H9 (cell line): ENCODE measurements around the gene CTNNBL1. TPM values are rescaled to one million over a fixed set of nuclear protein-coding genes. Genes with fewer than 3 reads are reported as not detected.

ENCODE experiments used
- DNase-seq: peaks from one replicate; pipeline ENCODE4 v3.0.0-alpha.2; 2017
- H2AFZ ChIP-seq: one replicate; pipeline ENCODE4 v1.6.1; 2013; ENCODE audit warnings: mild to moderate bottlenecking, low read length, control low read depth, moderate library complexity
- H2AK5ac ChIP-seq: 2 replicates; pipeline ENCODE4 v1.6.1; 2013; ENCODE audit warnings: low read length, control low read depth, mixed read lengths; ENCODE audit not compliant: insufficient read length
- H2BK120ac ChIP-seq: one replicate; pipeline ENCODE4 v1.6.1; 2013; ENCODE audit warnings: low read depth, mild to moderate bottlenecking, low read length, control low read depth, inconsistent platforms; ENCODE audit not compliant: poor library complexity, severe bottlenecking
- H2BK12ac ChIP-seq: 2 replicates; pipeline ENCODE4 v1.6.1; 2013; ENCODE audit warnings: low read length, control low read depth, mixed read lengths, low read depth; ENCODE audit not compliant: insufficient read length
- H2BK15ac ChIP-seq: 2 replicates; pipeline ENCODE4 v1.6.1; 2013; ENCODE audit warnings: low read depth, low read length, control low read depth
- H2BK20ac ChIP-seq: one replicate; pipeline ENCODE4 v1.6.1; 2013; ENCODE audit warnings: low read depth, mild to moderate bottlenecking, low read length, control low read depth, inconsistent platforms; ENCODE audit not compliant: poor library complexity, severe bottlenecking
- H2BK5ac ChIP-seq: 2 replicates; pipeline ENCODE4 v1.6.1; 2013; ENCODE audit warnings: low read length, control low read depth, mixed read lengths; ENCODE audit not compliant: insufficient read length
- H3K14ac ChIP-seq: 2 replicates; pipeline ENCODE4 v1.6.1; 2013; ENCODE audit warnings: low read length, control low read depth; ENCODE audit not compliant: insufficient read depth
- H3K18ac ChIP-seq: 2 replicates; pipeline ENCODE4 v1.6.1; 2013; ENCODE audit warnings: low read depth, mild to moderate bottlenecking, mixed read lengths, low read length, control low read depth; ENCODE audit not compliant: insufficient read length
- H3K23ac ChIP-seq: 2 replicates; pipeline ENCODE4 v1.6.1; 2013; ENCODE audit warnings: low read length, control low read depth, mixed read lengths, low read depth; ENCODE audit not compliant: insufficient read length
- H3K23me2 ChIP-seq: 2 replicates; pipeline ENCODE4 v1.6.1; 2013; ENCODE audit warnings: low read depth, mild to moderate bottlenecking, mixed read lengths, low read length, control low read depth; ENCODE audit not compliant: insufficient read length, poor library complexity, severe bottlenecking
- H3K27ac ChIP-seq: 2 replicates; pipeline ENCODE4 v1.5.1; 2013; ENCODE audit warnings: low read length, control low read depth, mixed read lengths, low read depth; ENCODE audit not compliant: insufficient read length
- H3K27me3 ChIP-seq: 2 replicates; pipeline ENCODE4 v1.6.1; 2013; ENCODE audit warnings: low read length, control low read depth, inconsistent platforms; ENCODE audit not compliant: insufficient read depth
- H3K4ac ChIP-seq: 2 replicates; pipeline ENCODE4 v1.6.1; 2013; ENCODE audit warnings: low read depth, mild to moderate bottlenecking, control low read depth, inconsistent platforms, low read length, moderate library complexity
- H3K4me1 ChIP-seq: 2 replicates; pipeline ENCODE4 v1.6.1; 2013; ENCODE audit warnings: low read length, control low read depth, inconsistent platforms; ENCODE audit not compliant: insufficient read depth
- H3K4me2 ChIP-seq: 2 replicates; pipeline ENCODE4 v1.6.1; 2013; ENCODE audit warnings: low read length, control low read depth, mixed read lengths; ENCODE audit not compliant: insufficient read length, insufficient read depth
- H3K56ac ChIP-seq: 2 replicates; pipeline ENCODE4 v1.6.1; 2013; ENCODE audit warnings: low read depth, mild to moderate bottlenecking, mixed read lengths, low read length, control low read depth; ENCODE audit not compliant: insufficient read length
- H3K79me1 ChIP-seq: 2 replicates; pipeline ENCODE4 v1.6.1; 2013; ENCODE audit warnings: low read depth, mild to moderate bottlenecking, moderate library complexity, low read length, control low read depth, inconsistent platforms; ENCODE audit not compliant: insufficient read depth, poor library complexity, severe bottlenecking
- H3K79me2 ChIP-seq: 2 replicates; pipeline ENCODE4 v1.6.1; 2013; ENCODE audit warnings: low read length, control low read depth, inconsistent platforms; ENCODE audit not compliant: insufficient read depth
- H3K9ac ChIP-seq: 2 replicates; pipeline ENCODE4 v1.6.1; 2013; ENCODE audit warnings: low read length, control low read depth, mixed read lengths; ENCODE audit not compliant: insufficient read length; ENCODE audit errors: extremely low read depth
- H3K9me3 ChIP-seq: one replicate; pipeline ENCODE4 v1.6.1; 2013; ENCODE audit warnings: low read depth, low read length, inconsistent platforms; ENCODE audit not compliant: control insufficient read depth
- H3T11ph ChIP-seq: one replicate; pipeline ENCODE4 v1.6.1; 2013; ENCODE audit warnings: mild to moderate bottlenecking, low read length, control low read depth, inconsistent platforms
- H4K20me1 ChIP-seq: one replicate; pipeline ENCODE4 v1.6.1; 2013; ENCODE audit not compliant: control insufficient read depth, insufficient read length, insufficient read depth
- H4K5ac ChIP-seq: 2 replicates; pipeline ENCODE4 v1.6.1; 2013; ENCODE audit warnings: low read depth, mild to moderate bottlenecking, mixed read lengths, low read length, control low read depth; ENCODE audit not compliant: insufficient read length
- H4K8ac ChIP-seq: replicated peaks from 2 replicates; pipeline ENCODE4 v1.6.1; 2013; ENCODE audit warnings: low read length, control low read depth, mixed read lengths, low read depth; ENCODE audit not compliant: insufficient read length
- H4K91ac ChIP-seq: 2 replicates; pipeline ENCODE4 v1.6.1; 2013; ENCODE audit warnings: low read depth, mild to moderate bottlenecking, moderate library complexity, mixed read lengths, low read length, control low read depth; ENCODE audit not compliant: insufficient read length
- H3K27ac Mint-ChIP-seq, 3 experiments: 2 replicates in 2 of 3; 3 replicates in 1 of 3; pipeline ENCODE4 v1.8.0; 2020 to 2021; ENCODE audit warnings: mixed read lengths in 3 of 3, mild to moderate bottlenecking in 1 of 3, moderate library complexity in 1 of 3
- H3K27me3 Mint-ChIP-seq: 2 replicates; pipeline ENCODE4 v1.8.0; 2021; ENCODE audit warnings: low read depth, mild to moderate bottlenecking, moderate library complexity, mixed read lengths
- H3K36me3 Mint-ChIP-seq, 3 experiments: 2 replicates in 2 of 3; 3 replicates in 1 of 3; pipeline ENCODE4 v1.8.0; 2020 to 2021; ENCODE audit warnings: low read depth in 3 of 3, mixed read lengths in 3 of 3; ENCODE audit not compliant: insufficient read depth in 1 of 3
- H3K4me1 Mint-ChIP-seq, 2 experiments: 2 replicates each; pipeline ENCODE4 v1.8.0; 2020; ENCODE audit warnings: mixed read lengths in 2 of 2
- H3K4me3 Mint-ChIP-seq, 2 experiments: 2 replicates in 1 of 2; 3 replicates in 1 of 2; pipeline ENCODE4 v1.8.0; 2020 to 2021; ENCODE audit warnings: mild to moderate bottlenecking in 2 of 2, mixed read lengths in 2 of 2, moderate library complexity in 1 of 2
- H3K9me3 Mint-ChIP-seq, 2 experiments: 2 replicates in 1 of 2; 3 replicates in 1 of 2; pipeline ENCODE4 v1.8.0; 2020; ENCODE audit warnings: mild to moderate bottlenecking in 2 of 2, mixed read lengths in 2 of 2, moderate library complexity in 1 of 2
- WGBS: extraction: QIAGEN DNeasy Blood & Tissue Kit; methylation state at CpG from one replicate; pipeline ENCODE4 v1.1.7; 2013; ENCODE audit warnings: missing lambda C conversion rate, low lambda C conversion rate, mixed read lengths; ENCODE audit not compliant: insufficient read length; ENCODE audit errors: extremely low coverage; 5-methylcytosine and 5-hydroxymethylcytosine counted together
- total RNA-seq: library from RNA; stranded (reverse); gene quantifications from 2 replicates; pipeline ENCODE4 v1.2.1, GENCODE V29; 2021
- TF ChIP-seq, protein P1 (sequence below): fragments of 200-600 bp; sonication (generic); conservative IDR thresholded peaks from 3 replicates; pipeline ENCODE4 v1.8.0; 2021; ENCODE audit warnings: antibody characterized with exemption, mild to moderate bottlenecking

CTNNBL1 gene
- total RNA-seq, 1 experiment from 2014 or later = 67.2 TPM

DNA sequence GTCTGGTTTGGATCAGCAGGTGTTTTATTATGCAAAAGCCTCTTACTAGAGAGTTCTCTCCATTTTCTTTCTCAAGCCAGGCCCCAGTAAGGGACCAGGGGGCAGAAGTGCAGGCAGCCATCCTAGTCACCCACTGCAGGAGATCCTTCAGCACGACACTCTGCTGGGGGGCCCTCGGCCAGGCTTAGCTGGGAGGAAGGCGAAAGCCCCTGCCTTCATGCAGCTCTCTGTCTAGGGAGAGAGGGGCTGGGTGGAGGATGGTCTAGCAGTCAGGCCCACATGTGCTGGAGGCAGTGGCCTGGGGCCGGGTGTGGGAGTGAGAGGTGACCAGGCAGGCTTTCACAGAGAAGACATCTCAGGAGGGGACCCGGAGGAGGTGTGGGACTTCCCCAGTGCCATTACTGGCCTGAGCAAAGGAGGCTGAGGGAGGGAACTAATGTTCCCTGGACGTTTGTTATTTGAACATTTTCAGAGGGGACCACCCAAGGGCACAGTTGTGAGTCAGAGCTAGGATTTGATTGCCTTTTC, 175.6 kb downstream of the CTNNBL1 start:
- Histone ChIP-seq H3K56ac (no peak overlapping the region), H2BK12ac (no peak overlapping the region), H3K4ac (no peak overlapping the region; the same call in 1 of the 2 replicates), H2BK5ac (no peak overlapping the region), H3K27me3 (no peaks in the 10 kb centered on the region), H2BK15ac (no peak overlapping the region), H2AK5ac (no peak overlapping the region), H2BK120ac (no peak overlapping the region), H4K20me1 (peaks cover 3% of the 10 kb centered on the region), H2BK20ac (no peak overlapping the region), H2AFZ (no peak overlapping the region), H3T11ph (no peak overlapping the region), H3K14ac (peak overlapping the region; percentile 74), H3K4me1 (peaks cover 5% of the 10 kb centered on the region; the same call in 1 of the 2 replicates), H3K23me2 (no peaks in the 10 kb centered on the region), H4K5ac (no peak overlapping the region), H3K23ac (no peak overlapping the region), H3K18ac (peak overlapping the region; percentile 39), H3K4me2 (no peak overlapping the region), H3K79me1 (no peaks in the 10 kb centered on the region), H3K9me3 (no peaks in the 10 kb centered on the region), H3K27ac (no peak overlapping the region), H3K79me2 (no peaks in the 10 kb centered on the region), H3K9ac (no peak overlapping the region), H4K8ac (no peak overlapping the region), H4K91ac (no peak overlapping the region)
- Mint-ChIP-seq H3K27me3 (no peaks in the 10 kb centered on the region; the same call in none of the 2 replicates), H3K36me3 (peaks cover 8 to 25% (median 16%) of the 10 kb centered on the region in 3 experiments; a peak in 5 of 7 replicates), H3K9me3 (no peaks in the 10 kb centered on the region), H3K4me3 (no peak overlapping the region), H3K4me1 (peaks cover 24 to 30% of the 10 kb centered on the region in 2 experiments), H3K27ac (peak overlapping the region; percentile 40 to 93 (median 67); a peak in 5 of 7 replicates)
- DNase-seq = no peak
- no CpG with 5 or more reads among the region's 6 CpGs for WGBS
- TF ChIP-seq, protein P1, sequence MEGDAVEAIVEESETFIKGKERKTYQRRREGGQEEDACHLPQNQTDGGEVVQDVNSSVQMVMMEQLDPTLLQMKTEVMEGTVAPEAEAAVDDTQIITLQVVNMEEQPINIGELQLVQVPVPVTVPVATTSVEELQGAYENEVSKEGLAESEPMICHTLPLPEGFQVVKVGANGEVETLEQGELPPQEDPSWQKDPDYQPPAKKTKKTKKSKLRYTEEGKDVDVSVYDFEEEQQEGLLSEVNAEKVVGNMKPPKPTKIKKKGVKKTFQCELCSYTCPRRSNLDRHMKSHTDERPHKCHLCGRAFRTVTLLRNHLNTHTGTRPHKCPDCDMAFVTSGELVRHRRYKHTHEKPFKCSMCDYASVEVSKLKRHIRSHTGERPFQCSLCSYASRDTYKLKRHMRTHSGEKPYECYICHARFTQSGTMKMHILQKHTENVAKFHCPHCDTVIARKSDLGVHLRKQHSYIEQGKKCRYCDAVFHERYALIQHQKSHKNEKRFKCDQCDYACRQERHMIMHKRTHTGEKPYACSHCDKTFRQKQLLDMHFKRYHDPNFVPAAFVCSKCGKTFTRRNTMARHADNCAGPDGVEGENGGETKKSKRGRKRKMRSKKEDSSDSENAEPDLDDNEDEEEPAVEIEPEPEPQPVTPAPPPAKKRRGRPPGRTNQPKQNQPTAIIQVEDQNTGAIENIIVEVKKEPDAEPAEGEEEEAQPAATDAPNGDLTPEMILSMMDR = no peak
